HG03135 (cell line): ENCODE data around the gene IL17B.
"Not testable (repeated sequence)": the region's sequence is repeated elsewhere in the genome, so short reads cannot be mapped to it uniquely, and the experiment has no call there.

Experiments
- ATAC-seq: cut with Tn5 transposase; IDR thresholded peaks from one replicate; pipeline ENCODE4 v1.9.1; 2021; ENCODE audit warnings: mild to moderate bottlenecking, moderate library complexity; ENCODE audit not compliant: unreplicated experiment

Gene IL17B

DNA sequence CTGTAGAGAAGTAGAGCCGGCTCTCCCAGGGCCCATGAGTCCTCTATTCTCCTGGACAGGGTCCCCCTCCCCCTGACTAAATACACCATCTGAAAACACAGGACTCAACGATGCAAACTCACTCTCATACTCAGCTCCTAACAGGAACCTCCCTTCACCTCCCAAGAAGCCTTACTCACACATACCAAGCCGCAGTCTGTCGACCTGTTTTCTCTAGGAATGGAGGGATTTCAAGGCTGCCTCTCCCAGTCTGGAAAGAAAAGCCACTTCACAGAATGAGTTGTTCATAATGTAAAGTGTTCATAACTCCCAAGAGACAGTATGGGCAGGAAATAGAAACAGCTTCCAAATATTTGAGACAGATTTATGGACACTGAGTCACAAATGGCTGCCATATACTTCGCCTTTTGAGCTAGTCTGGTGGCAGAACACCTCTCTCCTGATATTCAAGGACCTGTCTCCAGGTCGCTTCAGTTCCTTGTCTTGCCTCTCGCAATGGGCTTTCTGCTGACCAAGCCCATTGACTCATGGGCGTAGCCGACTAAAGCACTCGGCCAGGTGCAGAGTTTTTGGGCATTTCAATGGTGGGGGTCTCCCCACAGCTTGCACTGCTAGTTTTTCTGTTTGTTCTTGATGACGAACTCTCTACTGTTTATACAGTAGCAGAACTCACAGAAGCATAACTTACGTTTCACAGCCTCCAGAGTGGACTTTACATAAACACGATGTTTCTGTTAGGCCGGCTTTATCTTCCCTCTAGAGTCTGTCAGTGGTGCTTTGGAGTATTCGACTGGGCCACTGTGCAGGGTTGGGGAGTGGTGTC is 25.0 kb upstream of the IL17B start:
- ATAC-seq: no peak

DNA sequence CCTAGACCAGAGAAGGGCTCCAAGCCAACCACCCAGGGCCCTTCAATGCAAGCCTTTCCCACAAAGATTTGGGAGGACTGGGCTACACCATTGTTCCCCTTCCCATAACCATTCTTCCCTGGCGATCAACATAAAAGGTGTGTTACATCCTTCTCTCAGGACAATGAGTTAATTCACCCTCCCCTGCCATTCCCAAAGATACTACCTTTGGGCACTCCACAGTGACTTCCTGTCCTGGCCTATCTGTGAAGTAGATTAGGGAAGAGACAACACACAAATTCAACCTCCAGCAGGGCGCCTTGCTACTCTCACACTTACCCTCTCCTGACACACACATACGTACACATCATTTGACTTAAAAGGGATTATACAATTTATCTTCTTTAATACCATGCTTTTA is 23.2 kb upstream of the IL17B start:
- ATAC-seq: no peak

DNA sequence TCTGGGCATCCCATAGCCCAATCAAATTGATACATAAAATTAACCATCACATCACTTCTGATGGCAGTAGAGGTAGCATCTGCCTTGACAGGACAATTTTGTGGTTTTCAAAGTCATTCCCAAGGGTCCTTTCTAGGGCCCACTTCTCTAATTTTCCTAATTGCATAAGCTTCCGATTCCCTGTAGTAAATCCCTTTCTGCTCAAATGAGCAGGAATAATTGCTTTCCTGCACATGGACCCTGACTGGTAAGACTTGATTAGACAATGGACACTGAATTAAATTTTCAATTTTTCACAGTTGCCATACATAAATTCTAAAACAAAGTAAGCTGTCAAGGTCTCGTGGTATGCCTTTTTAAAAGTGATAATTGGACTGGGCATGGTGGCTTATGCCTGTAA is 22.0 kb upstream of the IL17B start:
- no peak for ATAC-seq

DNA sequence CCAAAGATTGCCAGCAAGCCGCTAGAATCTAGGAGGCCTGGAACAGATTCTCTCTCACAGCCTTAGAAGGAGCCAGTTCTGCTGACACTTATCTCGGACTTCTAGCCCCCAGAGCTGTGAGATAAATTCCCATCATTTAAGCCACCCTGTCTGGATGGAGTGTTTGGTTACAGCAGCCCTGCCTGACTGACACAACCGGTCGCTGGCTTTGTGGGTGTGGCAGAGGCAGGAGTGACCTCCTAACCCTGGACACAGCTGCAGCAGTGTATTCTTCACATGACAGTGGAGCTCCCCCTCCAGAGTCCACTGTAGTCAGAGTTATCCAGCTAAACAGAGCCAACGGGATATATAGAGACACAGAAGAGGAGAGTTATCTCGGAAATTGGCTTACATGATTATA is 21.2 kb upstream of the IL17B start:
- ATAC-seq: no peak

DNA sequence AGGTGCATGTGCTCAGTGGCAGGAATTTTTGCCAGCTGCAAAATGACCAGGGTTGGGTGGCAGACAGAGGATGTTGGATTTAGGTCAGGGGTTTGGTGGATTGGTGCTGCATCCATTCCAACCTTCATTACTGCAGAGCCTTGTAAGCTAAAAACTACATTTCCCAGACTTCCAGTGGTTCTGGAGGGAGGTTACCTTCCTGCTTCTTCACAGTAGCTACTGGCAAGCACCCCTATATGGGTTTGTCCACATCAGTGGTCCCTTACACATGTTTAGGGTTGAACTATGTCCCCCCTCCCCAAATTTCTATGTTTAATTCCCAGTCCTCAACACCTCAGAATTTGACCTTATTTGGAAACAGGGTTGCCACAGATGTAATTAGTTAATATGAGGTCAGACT is 20.7 kb upstream of the IL17B start:
- ATAC-seq: no peak

DNA sequence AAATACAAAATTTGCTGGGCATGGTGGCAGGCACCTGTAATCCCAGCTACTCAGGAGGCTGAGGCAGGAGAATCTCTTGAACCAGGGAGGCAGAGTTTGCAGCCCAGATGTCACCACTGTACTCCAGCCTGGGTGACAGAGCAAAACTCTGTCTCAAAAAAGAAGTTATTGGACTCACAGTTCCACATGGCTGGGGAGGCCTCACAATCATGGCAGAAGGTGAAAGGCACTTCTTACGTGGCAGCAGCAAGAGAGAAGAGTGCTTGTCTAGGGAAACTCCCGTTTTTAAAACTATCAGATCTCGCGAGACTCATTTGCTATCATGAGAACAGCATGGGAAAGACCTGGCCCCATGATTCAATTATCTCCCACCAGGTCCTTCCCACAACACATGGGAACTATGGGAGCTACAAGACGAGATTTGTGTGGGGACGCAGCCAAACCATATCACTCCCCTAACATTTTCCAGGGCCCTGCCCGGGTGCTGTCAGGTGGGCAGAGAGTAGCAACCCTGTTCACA is 19.7 kb upstream of the IL17B start:
- ATAC-seq: not testable (repeated sequence)

DNA sequence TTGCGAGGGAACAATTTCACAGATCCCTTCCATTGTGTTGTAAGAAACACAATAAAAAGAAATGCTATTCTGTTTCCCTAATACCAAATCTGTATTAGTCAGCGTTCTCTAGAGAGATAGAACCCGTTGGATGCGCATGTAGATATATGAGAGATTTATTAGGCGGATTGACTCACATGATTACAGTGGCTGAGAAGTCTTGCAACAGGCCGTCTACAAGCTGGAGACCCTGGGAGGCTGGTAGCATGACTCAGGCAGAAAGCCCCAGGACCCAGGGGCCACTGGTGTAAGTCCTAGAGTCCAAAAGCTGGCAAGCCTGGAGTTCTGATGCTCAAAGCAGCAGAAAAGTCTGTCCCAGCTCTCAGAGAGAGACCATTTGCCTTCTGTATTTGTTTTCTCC is 18.4 kb upstream of the IL17B start:
- no peak for ATAC-seq

DNA sequence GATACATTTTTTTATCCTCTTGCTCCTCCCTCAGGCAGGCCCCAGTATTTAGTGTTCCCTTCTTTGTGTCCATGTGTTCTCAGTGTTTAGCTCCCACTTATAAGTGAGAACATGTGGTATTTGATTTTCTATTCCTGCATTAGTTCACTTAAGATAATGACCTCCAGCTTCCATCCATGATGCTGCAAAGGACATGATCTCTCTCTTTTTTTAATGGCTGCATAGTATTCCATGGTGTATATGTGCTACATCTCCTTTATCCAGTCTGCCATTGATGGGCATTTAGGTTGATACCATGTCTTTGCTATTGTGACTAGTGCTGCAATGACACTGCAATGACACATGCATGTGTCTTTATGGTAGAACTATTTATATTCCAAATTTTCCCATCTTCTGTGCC is 15.9 kb upstream of the IL17B start:
- not testable (repeated sequence) for ATAC-seq

DNA sequence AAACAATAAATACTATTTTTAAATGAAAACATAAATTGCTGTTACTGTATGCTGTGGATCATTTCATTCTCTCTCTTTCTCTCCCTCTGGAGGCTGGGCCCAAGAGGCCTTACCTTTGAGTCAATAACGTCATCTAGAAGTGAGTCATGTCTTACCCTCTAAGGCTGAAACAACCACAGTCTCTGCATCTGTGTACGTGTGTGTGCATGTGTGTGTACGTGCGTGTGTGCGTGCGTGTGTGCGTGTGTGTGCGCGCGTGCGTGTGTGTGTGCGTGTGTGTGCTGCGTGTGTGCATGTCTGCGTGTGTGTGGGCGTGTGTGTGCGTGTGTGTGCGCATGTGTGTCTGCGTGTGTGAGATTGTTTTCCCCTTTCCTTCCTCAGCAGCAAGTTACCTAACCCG is 13.6 kb upstream of the IL17B start:
- ATAC-seq: no peak

DNA sequence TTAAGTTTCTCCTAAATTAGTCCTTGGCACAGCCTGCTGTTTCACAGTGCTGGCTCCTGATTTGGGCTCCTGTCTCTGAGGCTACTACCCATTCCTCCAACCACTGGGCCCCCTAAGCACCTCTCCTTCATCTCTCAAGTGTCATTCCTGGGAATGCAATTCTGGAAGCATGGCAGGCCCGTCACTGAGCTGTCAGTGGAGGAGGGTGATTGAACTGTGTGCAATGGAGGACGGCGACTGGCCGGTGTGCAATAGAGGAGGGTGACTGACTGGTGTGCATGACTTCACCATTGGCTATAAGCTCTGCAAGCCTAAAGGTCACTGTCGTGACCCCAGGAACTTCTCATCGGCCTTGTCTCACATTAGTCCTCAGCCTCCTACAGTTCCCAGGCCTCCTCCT is 12.4 kb upstream of the IL17B start:
- ATAC-seq: no peak

DNA sequence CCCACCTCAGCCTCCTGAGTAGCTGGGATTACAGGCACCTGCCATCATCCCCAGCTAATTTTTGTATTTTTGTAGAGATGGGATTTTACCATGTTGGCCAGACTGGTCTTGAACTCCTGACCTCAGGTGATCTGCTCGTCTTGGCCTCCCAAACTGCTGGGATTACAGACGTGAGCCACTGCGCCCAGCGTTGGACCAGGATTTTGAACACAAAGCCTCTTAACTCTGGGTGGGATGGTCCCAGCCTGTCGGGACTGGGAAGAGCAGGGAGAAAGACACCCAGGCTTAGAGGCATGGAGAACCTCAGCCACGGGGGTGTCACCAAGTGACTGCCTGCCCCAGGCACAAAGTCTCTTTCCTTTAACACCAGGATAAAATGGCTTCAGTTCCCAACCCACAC is 12.0 kb upstream of the IL17B start:
- not testable (repeated sequence) for ATAC-seq

DNA sequence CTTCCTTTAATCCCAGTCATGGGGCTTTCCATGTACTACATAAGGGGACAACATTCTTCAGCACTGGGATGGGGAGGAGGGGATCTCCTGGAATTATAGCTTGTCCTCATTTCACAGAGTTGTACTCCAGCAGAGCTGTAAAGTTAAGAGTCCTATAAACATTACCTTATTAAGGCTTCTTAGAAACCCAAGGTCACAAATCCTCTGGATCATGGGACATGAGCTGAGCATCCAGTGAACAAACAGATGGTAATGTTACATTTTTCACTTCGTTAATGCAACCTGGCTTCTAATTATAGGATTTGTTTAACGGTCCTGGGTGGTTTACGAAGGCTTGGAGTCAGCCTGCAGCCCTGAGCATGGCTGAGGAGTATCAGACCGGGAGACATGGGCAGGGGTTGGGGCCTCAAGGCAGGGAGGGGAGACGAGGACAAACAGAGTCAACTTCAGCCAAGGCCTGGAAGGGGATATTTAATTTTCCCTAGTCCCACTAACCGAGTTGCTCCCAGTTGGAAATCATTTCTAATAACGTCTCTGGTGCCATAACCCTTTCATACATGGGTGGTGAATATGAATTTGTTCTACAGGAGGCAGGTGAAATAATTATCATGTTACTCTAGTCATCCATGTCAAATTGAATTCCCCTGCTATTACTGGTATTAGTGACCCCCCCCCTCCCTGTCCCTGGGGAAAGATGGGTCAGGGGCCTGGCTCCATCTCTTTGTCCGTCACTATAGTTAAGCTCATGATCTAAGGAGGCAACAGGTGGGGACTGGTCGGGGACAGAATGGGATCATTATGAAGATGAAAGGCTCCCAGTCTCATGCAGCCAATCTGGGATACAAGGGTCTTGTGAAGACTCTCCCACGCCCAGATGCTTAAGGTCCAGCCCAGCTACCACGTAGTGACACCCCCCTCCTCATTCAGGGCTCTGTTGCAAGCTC is 10.7 kb upstream of the IL17B start:
- ATAC-seq: no peak

DNA sequence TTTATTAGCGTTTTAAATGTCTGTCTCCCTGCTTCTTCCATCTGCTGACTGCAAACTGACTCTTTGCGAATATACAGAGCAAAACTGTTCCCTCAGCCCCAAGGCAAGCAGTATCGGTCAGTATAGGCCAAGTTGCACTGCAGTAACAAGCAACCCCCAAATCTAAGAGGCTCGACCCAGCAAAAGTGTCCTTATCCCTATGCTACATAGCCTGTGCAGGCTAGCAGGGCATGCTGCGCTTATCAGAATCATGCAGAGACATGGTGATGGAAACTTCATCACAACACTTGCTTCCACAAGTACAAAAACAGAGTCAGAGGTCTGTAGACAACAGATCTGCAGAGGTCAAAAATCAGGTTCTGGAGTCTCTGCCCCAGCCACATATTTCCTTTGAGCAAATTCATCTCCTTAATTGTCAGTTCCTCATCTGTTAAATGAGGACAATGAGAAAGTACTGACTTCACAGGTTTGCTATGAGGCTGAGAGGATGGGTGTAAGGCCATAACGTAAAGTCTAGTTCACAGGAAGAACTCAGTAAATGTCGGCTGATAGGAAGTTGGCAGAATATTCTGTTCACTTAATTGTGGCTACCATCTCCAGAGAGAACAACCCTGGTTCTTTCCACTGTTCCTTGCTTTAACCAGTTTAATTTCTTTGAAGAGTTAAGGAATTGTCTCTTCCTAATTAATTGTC is 9.6 kb upstream of the IL17B start:
- ATAC-seq: no peak

DNA sequence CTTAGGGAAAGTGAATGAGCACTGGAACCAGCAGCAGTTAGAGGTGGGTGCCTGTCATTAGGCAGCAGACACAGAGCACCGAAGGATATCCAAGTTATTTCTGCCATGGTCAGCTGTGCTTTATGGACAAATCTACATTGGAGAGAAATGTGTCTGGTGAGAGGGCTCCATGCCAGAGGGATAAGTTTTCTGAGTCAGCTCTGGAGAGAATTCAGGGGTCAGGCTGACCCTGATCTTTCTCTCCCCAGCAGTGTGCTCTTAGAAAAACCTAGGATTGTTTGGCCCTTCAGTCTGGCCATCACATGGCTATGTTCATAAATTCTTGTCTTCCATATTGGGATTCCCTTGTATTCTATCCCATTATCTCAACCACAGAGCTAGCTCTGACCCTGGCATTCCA is 8.9 kb upstream of the IL17B start:
- ATAC-seq: no peak

DNA sequence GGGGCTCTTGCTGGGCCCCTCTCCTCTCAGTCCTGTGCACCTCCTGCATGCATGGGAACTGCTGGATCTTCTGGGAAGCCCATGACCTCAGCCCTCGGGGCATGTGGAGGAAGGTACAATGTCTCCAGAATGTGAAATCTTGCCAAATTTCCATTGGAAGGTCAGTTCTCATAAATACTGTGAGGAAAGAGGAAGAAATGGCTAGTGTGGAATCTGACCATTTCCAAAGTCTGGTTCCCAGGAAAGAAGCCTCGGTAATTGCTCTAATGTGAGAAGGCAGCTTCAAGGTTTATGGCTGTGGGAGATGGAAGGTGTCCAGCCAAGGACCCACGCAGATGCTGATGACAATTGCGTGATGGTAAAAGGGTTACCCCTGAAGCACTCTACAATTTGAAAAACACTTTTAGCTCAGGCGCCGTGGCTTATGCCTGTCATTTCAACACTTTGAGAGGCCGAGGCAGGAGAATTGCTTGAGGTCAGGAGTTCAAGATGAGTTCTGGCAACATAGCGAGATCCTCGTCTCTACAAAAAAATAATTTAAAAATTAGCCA is 8.1 kb upstream of the IL17B start:
- no peak for ATAC-seq

DNA sequence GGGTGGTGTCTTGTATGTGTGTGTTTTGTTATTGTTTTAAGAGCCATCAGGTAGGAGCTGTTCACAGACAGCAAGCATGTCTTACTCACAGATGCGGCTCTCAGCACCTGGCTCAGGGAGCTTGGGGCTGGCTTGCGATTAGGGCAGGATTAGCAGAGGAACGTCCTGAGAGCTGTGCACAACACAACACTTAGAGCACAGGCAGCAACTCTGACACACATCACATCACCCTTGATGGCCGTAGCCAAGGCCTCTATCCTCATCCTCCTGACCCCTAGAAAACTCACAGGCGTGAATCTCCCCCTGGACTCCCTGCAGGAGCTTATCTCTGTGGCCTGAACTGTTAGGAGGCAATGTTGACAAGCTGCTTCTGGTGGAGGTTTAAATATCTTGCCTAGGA is 7.1 kb upstream of the IL17B start:
- ATAC-seq: no peak

DNA sequence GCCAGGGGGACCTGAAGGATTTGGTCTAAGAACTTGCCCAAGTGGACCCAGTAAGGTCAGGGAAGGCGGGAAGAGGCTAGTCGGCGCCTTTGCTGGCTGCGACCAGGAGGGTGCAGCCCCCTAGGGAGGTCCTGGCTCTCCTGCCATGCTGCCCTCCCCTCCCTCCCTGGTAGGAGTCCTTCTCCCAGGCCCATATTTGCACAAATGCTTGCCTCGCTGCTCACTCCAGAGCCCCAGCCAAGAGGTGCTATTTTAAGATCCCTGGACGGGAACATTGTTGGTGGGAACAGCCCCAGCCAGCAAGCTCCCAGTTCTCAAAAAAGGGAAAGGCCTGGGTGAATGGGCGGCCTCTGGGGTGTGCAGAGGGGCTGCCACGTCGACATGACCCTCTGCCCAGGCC is 4.3 kb upstream of the IL17B start:
- ATAC-seq: no peak

DNA sequence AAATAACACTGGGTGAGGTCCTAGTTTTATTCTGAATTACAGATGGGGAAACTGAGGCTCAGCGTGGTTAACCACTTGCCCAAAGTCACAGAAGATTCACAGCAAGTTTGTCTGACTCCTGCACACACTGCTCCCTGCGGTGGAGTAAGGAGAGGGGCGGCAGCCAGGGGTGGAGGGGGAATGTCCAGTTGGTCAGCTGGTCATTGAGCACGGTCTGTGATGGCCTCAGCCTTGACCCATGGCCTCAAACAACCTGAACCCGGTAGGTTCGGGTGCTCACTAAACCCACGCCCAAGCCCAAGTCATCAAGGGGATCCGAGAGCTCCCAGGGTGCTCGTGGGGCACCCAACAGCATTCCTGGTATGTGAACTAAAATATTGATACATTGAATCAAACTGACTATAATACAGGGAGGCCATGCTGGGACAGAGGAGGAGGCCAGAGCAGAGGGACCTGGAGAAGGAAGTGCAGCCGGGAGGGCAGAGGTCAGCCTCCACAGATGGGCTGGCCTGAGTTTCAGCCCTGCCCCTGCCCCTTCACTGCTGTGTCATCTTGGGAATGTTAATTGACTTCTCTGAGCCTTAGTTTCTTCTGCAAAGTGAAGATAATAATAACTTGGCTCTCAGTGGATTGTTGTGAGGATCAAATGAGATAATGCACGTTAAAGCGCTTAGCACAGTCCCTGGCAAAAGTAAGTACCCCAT is 3.6 kb upstream of the IL17B start:
- no peak for ATAC-seq

DNA sequence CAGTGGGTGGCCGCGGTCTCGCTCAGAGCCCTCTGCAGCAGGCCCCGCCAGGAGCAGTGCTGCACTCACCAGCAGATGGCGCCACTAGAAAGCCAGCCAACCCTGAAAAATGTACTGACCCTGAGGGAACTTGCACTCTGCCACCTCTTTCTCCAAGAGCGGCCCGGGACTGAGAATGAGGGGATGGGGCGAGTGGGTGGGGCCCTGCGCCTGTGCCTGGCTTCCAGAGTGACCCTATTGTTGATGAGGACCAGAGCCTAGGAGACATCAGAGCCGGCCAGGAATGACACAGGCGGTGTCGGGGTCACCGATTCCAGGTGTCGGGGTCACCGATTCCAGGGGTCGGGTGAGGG is 2.9 kb upstream of the IL17B start:
- ATAC-seq: peak; percentile 82

DNA sequence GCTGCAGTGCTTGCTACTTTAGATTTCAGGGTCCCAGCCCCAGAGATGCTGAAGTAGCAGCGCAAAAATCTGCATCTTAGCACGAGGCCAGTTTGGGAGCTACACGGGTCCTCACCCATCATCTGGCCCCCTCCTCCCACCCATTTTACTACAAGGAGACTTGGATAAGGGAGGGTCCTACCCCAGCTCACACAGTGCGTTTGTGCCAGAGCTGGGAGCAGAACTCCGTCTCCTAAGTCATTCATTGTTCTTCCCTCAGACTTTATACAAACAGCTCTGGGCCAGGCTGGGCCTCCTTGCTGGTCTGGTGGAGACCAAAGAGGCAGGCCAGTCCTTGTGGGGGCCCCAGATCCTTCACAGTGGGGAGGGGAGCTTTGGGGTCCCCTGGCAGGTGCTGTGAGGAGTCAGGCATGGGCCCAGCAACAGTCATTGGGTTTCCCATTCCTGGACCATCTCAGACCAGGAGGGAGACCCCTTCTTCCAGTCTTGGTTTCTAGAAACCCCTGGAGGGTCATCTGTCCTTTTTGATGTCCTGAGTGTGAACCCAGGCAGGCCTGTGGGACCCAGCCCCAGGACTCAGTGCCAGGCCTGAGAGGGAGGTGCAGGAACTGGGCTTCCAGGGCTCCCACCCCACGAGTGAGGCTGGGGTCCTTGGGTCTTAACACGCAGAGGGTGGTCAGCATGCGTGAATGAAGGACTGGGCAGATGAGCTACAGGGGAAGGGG is 2.3 kb upstream of the IL17B start:
- no peak for ATAC-seq
